NCI-H2227 (cell line): ENCODE data around the gene MTREX.

Experiments
- DNase-seq: peaks from one replicate; lab custom pipeline; 2025; ENCODE audit not compliant: unreplicated experiment; lab: John Stamatoyannopoulos, UW

MTREX gene

GRCh38 chr5:55469839-55470238 lies 162.1 kb downstream of the MTREX start:
- DNase-seq = no peak

DNA sequence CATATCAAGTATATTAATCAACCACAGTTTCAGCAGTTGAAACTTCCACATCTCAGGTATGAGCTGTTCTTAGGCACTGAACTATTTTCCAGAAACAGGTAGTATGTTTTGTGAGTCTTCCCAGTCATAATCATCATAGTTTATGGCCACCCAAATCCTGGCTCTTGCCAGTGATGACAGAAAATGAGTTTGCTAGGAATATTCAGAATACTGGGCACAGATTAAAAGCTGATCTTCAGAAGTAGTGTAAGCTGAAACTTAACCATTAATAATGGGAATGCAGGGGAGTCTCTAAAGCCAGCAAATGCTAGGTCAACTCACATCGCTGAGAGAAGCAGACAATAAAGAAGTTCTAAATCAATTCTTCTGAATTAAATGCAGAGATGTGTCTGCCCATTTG lies 162.5 kb downstream of the MTREX start:
- DNase-seq = no peak

- DNase-seq = no peak
Measured at GRCh38 chr5:55471468-55471867, 163.7 kb downstream of the MTREX start.

GRCh38 chr5:55472642-55473041 lies 164.9 kb downstream of the MTREX start:
- DNase-seq = no peak
